DLD1 (cell line): ENCODE data around the gene PRPS1.
"Not testable (repeated sequence)": the region's sequence is repeated elsewhere in the genome, so short reads cannot be mapped to it uniquely, and the experiment has no call there.

ENCODE experiments used
- in situ Hi-C: cut with HindIII; loops from 2 replicates; pipeline ENCODE4 v1.10.0; 2017; ENCODE audit warnings: low sequenced_read_pairs

The PRPS1 gene

DNA sequence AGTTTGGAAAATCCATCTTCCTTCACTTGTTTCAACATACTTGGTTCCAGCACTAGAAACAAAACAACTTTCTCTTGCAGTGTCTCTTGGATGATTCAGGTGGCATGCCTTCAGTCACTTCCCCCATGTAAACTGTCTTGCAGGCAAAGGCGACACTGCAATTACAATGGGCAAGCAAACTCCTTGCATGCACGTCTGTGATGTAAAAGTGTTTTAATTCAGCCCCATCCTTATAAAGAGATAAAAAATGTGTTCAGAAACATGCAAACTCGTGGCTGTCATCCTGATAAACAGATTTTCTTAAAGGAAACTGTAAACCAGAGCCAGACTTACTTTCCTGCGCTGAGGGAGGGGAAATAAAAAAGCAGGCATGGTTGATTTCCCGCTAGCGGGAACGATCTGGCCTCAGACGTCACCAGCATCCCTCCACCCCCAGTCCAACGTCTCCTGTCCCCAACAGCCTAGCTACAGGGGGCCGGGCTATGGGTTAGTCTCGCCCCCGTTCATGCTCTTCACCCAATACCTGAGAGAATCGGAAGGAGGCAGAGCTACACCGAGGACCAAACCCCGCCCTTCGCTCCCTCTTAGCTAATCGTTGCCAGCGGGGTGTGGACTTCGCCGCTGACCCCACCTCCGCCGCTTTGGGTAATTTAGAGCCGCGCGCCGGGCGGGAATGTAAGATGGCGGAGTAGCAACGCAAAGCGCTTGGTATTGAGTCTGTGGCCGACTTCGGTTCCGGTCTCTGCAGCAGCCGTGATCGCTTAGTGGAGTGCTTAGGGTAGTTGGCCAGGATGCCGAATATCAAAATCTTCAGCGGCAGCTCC lies at the start of gene PRPS1:
TSS of gene PRPS1 (plus strand) at position 673 of the 824 bp plus-strand sequence. CDS start at position 792, 119 bp downstream.
- in situ Hi-C loops = no loop called here

DNA sequence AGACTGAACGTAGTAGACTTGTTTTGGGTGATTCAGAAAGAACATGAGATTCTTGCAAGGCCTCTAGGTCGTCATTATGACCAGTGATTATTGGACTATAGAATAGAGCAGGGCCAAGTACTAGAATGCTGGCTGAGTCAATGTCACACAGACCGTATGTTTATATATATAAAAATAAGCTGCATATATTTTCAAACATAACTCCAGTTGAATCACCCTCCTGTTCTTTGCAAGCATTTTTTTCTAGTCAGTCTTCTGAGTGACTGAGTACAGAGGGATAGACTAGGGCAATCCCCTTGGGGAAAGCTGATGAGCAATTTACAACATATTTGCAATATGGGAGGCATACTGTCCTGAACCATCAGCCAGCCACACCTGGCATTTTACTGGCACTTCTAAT lies 48.4 kb upstream of the PRPS1 start:
- in situ Hi-C loops = no loop called here

DNA sequence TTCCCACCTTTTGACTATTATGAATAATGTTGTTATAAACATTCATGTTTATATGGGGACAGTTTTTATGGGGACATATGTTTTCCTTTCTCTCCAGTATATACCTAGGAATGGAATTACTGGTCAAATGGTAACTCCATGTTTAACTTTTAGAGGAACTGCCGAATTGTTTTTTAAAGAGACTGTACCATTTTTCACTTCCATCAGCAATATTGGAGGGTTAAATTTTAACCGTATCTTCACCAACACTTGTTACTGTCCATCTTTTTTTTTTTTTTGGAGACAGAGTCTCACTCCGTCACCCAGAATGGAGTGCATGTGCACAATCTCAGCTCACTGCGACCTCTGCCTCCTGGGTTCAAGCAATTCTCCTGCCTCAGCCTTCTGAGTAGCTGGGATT lies 46.4 kb upstream of the PRPS1 start:
- in situ Hi-C loops = no loop called here

DNA sequence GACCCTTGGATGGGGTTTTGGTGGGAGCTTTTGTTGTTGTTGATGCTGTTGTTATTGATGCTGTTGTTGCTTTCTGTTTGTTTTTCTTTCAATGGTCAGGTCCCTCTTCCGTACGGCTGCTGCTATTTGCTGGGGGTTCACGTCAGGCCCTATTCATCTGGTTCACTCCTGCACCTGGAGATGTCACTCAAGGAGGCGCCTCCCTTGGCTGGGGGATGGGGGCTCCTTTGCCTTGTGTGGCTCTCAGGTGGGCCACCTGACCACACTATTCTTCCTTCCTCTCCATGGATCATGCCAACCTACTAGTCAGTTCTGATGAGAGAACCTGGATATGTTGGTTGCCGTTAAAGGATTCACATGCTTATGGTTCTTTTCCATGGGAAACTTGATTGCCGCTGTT lies 39.1 kb upstream of the PRPS1 start:
- in situ Hi-C loops = no loop called here

- in situ Hi-C loops = no loop called here
These were observed 31.7 kb upstream of the PRPS1 start for GRCh38 chrX:107596651-107597050.

DNA sequence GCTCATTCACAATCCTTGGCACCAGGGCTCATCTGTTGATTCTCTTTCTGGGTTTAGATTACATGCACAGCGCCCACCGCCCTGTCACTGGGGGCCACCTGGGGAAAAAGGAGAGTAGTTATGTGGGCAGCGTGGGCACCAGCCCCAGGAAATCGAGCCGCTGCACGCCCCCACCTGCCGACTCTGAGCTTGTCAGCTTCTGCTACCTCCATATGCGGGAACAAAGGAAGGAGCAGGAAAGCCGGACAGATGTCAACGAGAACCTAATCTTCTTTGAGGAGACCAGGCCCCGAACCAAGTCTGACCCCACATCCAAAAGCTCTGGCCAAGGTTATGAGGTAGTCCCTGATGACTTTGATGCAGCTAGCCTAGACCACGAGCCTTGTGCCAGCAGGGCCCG lies 31.0 kb upstream of the PRPS1 start:
- in situ Hi-C loops = no loop called here

GRCh38 chrX:107597791-107598190 lies 30.5 kb upstream of the PRPS1 start:
- in situ Hi-C loops = no loop called here

- in situ Hi-C loops = no loop called here
These were observed 28.9 kb upstream of the PRPS1 start for GRCh38 chrX:107599450-107599861.

DNA sequence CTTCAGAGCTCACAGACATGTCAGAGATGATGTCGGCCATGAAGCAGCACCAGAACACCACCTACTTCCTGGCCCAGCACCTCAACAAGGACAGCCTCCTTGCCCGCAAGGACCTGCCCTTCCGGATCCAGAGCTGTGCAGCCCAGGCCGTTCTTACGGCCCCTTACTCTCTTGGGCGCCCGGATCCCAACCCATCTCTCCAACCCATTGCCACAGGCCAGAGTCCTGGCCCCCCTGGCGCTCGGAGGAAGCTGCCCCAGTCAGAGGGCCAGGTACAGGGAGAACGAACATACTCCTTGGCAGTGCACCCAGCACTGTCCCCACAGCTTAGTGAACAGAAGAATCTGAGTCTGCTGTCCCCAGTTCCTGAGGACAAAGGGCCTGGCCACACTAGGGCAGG lies 27.9 kb upstream of the PRPS1 start:
- in situ Hi-C loops = no loop called here

GRCh38 chrX:107601326-107601725 lies 27.0 kb upstream of the PRPS1 start:
- in situ Hi-C loops = no loop called here

DNA sequence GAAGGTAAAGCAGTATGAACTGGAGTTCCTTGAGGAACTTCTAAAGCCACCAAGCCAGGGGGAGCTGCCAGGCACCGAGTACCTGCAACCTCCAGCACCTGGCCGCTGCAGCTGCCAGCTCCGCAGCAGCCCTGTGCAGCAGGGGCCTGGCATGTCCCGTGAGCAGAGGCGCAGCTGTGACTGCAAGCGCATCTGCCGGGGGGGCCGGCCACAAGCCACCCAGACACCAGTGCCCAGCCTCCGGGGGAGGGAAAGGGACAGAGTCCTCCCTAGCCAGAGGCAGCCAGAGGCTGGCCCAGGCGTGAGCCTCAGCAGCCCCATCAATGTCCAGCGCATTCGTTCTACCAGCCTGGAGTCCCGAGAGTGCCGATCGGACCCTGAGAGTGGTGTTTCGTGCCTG lies 26.6 kb upstream of the PRPS1 start:
- in situ Hi-C loops = no loop called here

GRCh38 chrX:107602694-107603239 lies 25.5 kb upstream of the PRPS1 start:
- in situ Hi-C loops = no loop called here

- in situ Hi-C loops = no loop called here
These were observed 24.7 kb upstream of the PRPS1 start for GRCh38 chrX:107603429-107604159.

DNA sequence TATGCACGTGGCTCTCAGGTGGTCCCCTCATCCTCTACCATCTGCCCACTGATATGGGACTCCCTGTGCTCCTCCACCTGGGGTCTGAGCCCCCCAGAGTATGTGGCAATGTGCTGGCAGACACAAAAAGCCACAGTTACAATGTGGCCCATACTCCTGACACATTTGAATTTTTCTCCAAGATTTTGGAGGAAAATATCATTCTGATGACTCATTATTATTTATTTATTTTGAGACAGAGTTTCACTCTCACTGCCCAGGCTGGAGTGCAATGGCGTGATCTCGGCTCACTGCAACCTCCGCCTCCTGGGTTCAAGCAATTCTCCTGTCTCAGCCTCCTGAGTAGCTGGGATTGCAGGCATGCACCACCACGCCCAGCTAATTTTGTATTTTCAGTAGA lies 19.2 kb upstream of the PRPS1 start:
- in situ Hi-C loops = not testable (repeated sequence)

DNA sequence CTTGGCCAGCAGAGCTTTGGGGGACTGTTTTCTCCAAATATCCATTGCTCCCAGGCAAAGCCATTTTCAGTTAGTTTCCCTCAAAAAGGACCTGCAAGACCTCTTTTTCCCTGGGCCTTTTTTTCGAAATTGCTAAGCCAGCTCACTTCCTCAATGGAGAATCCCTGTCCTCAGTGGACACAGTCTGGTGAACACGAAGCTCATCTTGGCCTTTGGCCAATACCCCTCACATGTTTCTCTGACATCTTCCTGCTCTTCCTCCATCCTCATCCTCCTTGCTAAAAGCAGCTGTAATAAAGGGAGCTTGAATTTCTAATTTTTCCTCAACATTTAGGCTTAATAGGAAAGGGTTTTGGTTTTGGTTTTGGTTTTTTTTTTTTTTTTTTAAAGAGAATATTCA lies 17.6 kb upstream of the PRPS1 start:
- in situ Hi-C loops = no loop called here

GRCh38 chrX:107619885-107620322 lies 8.4 kb upstream of the PRPS1 start:
- in situ Hi-C loops = no loop called here

- in situ Hi-C loops = no loop called here
These were observed 3.4 kb upstream of the PRPS1 start for GRCh38 chrX:107624893-107625292.

DNA sequence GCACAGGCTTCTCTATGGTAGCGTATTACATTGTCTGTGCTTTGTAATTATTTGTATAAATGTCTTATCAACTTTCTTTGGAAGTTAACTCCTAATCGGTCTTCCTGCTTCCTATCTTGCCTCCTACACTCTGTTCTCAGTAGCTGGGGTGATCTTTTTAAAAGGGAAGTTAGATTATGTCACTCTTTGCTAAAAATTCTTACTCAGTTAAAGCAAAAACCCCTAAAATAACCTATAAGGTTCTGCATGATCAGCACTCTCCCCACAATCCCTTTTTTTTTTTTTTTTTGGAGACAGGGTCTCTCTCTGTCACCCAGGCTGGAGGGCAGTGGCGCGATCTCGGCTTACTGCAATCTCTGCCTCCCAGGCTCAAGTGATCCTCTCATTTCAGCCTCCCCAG lies 2.6 kb upstream of the PRPS1 start:
- in situ Hi-C loops = no loop called here

GRCh38 chrX:107626481-107626880 lies 1.8 kb upstream of the PRPS1 start:
- in situ Hi-C loops = no loop called here

DNA sequence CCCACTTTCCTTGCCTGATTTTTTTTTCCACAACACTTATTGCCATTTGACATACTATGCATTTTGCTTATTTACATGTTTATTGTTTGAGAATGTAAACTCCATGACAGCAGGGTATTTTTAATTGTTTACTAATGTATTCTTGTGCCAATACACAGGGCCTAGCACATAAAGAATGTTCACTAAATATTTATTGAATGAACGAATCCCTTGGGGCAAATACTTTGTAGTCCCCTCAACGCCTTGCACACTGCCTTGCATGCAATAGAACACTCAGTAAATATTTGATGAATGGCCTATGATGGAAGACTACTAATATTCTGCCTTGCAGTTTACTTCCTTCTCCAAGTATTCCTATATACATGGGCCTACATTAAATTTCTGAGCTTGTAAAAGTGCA lies 1.4 kb upstream of the PRPS1 start:
- in situ Hi-C loops = no loop called here

- in situ Hi-C loops = no loop called here
These were observed 591 bp downstream of the PRPS1 start for GRCh38 chrX:107628662-107629539.
